Cardiac muscle cell (in vitro differentiated cells and primary cell): Measurements from ENCODE around the gene ALPK3. TPM values are rescaled to one million over a fixed set of nuclear protein-coding genes. Genes with fewer than 3 reads are reported as not detected.

Source experiments
- DNase-seq, 2 donors: peaks; one replicate each; pipeline versions ENCODE4 v3.0.0 to v3.0.0-alpha.2; 2010 to 2017; ENCODE audit warnings: low read depth in 1 of 2, low spot score in 1 of 2
- H3K27ac ChIP-seq: fragments of 200-600 bp; sonication (generic); 2 replicates; pipeline ENCODE4 v1.5.1; 2016
- H3K27me3 ChIP-seq: fragments of 200-600 bp; sonication (generic); 2 replicates; pipeline ENCODE4 v1.6.0; 2016; ENCODE audit warnings: control low read depth
- H3K36me3 ChIP-seq: fragments of 200-600 bp; sonication (generic); 2 replicates; pipeline ENCODE4 v1.5.1; 2016; ENCODE audit warnings: control low read depth
- H3K4me1 ChIP-seq: fragments of 200-600 bp; sonication (generic); 2 replicates; pipeline ENCODE4 v1.8.1; 2017; ENCODE audit warnings: low read depth, mild to moderate bottlenecking, mixed run types
- H3K4me3 ChIP-seq: fragments of 200-600 bp; sonication (generic); 2 replicates; pipeline ENCODE4 v1.5.1; 2016; ENCODE audit warnings: mild to moderate bottlenecking
- H3K9me3 ChIP-seq: fragments of 200-600 bp; sonication (generic); 2 replicates; pipeline ENCODE4 v1.5.1; 2017; ENCODE audit warnings: low read depth, mild to moderate bottlenecking, control low read depth
- CTCF ChIP-seq: IDR thresholded peaks from 2 replicates; pipeline ENCODE4 v1.5.1; 2012; ENCODE audit warnings: low read depth, mild to moderate bottlenecking, low read length
- polyA plus RNA-seq: library from polyadenylated mRNA; unstranded; fragments of >200 nt; fragmentation: Nextera tagmentation; extraction: Ambion mirVana; gene quantifications from 2 replicates; pipeline ENCODE4 v1.2.1, GENCODE V29; 2016
- total RNA-seq: library from RNA; depleted of rRNA; stranded (reverse); fragments of >200 nt; gene quantifications from 2 replicates; pipeline ENCODE4 v1.2.3, GENCODE V29; 2016

ALPK3 gene
- total and polyA plus RNA-seq, 2 experiments from 2014 or later, result 16.6 to 52.1 TPM

DNA sequence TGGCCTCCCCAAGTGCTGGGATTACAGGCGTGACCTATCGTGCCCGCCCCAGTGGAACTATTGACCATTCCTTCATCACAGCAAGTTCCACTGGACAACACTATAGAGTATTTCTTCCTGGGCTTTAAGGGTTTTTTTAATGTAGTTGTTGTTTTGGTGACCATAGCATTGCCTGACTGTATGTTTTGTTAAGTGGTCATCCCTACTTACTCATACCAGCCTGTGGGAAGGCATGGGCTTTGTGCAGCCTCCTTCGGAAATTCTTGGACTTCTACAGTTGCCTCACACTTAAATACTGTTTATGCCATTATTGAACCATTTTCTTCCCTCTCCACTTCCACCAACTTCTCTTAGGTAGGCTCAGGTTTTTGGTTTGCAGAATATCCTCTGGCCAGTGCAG lies 19.9 kb upstream of the ALPK3 start:
- Histone ChIP-seq H3K36me3 (peaks cover 50% of the 10 kb centered on the region), H3K4me1 (no peaks in the 10 kb centered on the region), H3K27ac (no peak overlapping the region), H3K9me3 (no peaks in the 10 kb centered on the region), H3K27me3 (no peaks in the 10 kb centered on the region), H3K4me3 (no peak overlapping the region)
- DNase-seq, result no peak
- TF ChIP-seq CTCF, result no peak

- peaks cover 47% of the 10 kb centered on the region for H3K36me3 ChIP-seq
- no peak overlapping the region for H3K27ac ChIP-seq
- H3K9me3 ChIP-seq, result no peaks in the 10 kb centered on the region
Measured at GRCh38 chr15:84797801-84798200, 19.4 kb upstream of the ALPK3 start.

DNA sequence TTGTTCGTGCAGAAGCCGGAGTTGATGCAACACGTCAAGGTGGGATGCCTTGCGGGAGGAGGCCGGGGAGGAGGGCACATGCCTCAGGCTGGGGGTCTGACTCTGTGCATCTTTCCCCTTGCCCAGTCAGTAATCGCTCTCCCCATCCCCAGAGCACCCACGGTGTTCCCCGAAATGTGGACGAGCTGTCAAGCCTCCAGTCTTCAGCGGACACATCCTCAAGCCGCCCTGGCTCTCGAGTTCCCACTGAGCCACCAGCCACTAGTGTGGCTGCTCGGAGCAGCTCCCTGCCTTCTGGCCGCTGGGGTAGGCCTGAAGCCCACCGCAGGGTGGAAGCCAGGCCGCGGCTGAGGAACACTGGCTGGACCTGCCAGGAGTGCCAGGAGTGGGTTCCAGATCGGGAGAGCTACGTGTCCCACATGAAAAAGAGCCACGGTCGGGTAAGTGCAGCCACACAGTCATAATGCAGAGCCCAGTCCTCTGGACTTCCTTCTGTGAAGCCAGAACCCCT lies 18.7 kb upstream of the ALPK3 start:
- no peak overlapping the region for H3K27ac ChIP-seq
- H3K4me1 ChIP-seq, result no peaks in the 10 kb centered on the region
- no peak for TF ChIP-seq CTCF
- H3K9me3 ChIP-seq, result no peaks in the 10 kb centered on the region
- no peaks in the 10 kb centered on the region for H3K27me3 ChIP-seq
- DNase-seq, result no peak
- H3K4me3 ChIP-seq, result no peak overlapping the region
- peaks cover 42% of the 10 kb centered on the region for H3K36me3 ChIP-seq

More at GRCh38 chr15:84797801-84798200, 19.4 kb upstream of the ALPK3 start:
- no peaks in the 10 kb centered on the region for H3K27me3 ChIP-seq
- H3K4me3 ChIP-seq, result no peak overlapping the region
- no peak for DNase-seq
- TF ChIP-seq CTCF, result no peak
- H3K4me1 ChIP-seq, result no peaks in the 10 kb centered on the region

- DNase-seq, result no peak
- H3K27ac ChIP-seq, result no peak overlapping the region
- TF ChIP-seq CTCF, result no peak
- no peaks in the 10 kb centered on the region for H3K27me3 ChIP-seq
- H3K36me3 ChIP-seq, result peaks cover 37% of the 10 kb centered on the region
- H3K4me1 ChIP-seq, result no peaks in the 10 kb centered on the region
- H3K9me3 ChIP-seq, result no peaks in the 10 kb centered on the region
- no peak overlapping the region for H3K4me3 ChIP-seq
Measured at GRCh38 chr15:84799511-84800187, 17.5 kb upstream of the ALPK3 start.

DNA sequence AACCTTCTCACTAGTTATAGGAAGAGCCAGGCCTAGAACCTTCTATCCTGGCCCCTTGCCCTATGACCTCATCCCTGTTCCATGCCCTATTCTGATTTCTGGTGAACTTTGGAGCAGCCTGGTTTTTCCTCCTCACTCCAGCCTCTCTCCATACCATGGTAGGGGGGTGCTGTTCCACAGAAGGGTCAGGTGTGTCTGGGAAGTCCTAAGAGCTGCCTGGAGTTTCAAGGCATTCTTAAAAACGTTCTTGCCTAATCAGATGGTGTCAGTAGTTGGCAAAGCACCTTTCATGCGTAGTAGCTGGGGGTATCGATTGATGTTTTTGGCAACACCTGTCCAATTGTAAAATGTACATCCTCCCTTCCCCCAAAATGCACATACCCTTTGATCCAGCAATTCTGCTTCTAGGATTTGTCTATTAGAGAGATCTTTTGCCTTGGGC lies 16.8 kb upstream of the ALPK3 start:
- no peak for DNase-seq
- Histone ChIP-seq H3K27me3 (no peaks in the 10 kb centered on the region), H3K27ac (no peak overlapping the region), H3K4me1 (no peaks in the 10 kb centered on the region), H3K4me3 (no peak overlapping the region), H3K9me3 (no peaks in the 10 kb centered on the region), H3K36me3 (peaks cover 32% of the 10 kb centered on the region)
- TF ChIP-seq CTCF, result no peak
